SK-N-SH (cell line): Measurements from ENCODE around the gene MCAM. TPM values are rescaled to one million over a fixed set of nuclear protein-coding genes. Genes with fewer than 3 reads are reported as not detected.

Source experiments
- CTCF ChIA-PET: fragments of 300-600, 350-600 bp; formaldehyde crosslinking; extraction: SDS; loops from one replicate; lab custom pipeline; 2021; lab: Yijun Ruan, JAX
- POLR2A ChIA-PET: fragments of 350-600 bp; sonication (Branson Sonifier 250); formaldehyde crosslinking; extraction: SDS; loops from one replicate; lab custom pipeline; 2020; ENCODE audit warnings: antibody characterized with exemption, inconsistent platforms; lab: Yijun Ruan, JAX
- DNase-seq: peaks from one replicate; pipeline ENCODE4 v3.0.0; 2012
- H2AFZ ChIP-seq: fragments of 200-600 bp; sonication (generic); 2 replicates; pipeline ENCODE4 v1.8.1; 2016; ENCODE audit warnings: antibody characterized with exemption, mild to moderate bottlenecking, low read depth
- H3F3A ChIP-seq: fragments of 200-600 bp; sonication (generic); replicated peaks from 2 replicates; pipeline ENCODE3; 2016; ENCODE audit warnings: antibody characterized with exemption, mild to moderate bottlenecking; ENCODE audit not compliant: insufficient read depth
- H3K27ac ChIP-seq, 2 experiments: fragments of 200-500 bp in 1 of 2; fragments of 200-600 bp in 1 of 2; sonication (Bioruptor generic) in 1 of 2; sonication (generic), shearing (Covaris generic) in 1 of 2; 2 replicates each; pipeline versions ENCODE4 v1.5.1 to v1.6.1; 2014 to 2016; ENCODE audit warnings: low read depth in 2 of 2, inconsistent platforms in 1 of 2, low read length in 1 of 2, mild to moderate bottlenecking in 1 of 2, mixed read lengths in 1 of 2
- H3K27me3 ChIP-seq: fragments of 200-600 bp; sonication (generic), shearing (Covaris generic); 2 replicates; pipeline ENCODE4 v1.6.1; 2016; ENCODE audit warnings: mixed run types; ENCODE audit not compliant: insufficient read depth
- H3K36me3 ChIP-seq, 2 experiments: fragments of 200-500 bp in 1 of 2; fragments of 200-600 bp in 1 of 2; sonication (Bioruptor generic) in 1 of 2; sonication (generic) in 1 of 2; replicated peaks in 1 of 2; 2 replicates each; pipeline versions ENCODE3 to v1.5.1; 2014 to 2016; ENCODE audit warnings: low read length in 1 of 2, mild to moderate bottlenecking in 1 of 2; ENCODE audit not compliant: insufficient read depth in 2 of 2, control insufficient read depth in 1 of 2
- H3K4me1 ChIP-seq, 2 experiments: fragments of 200-500 bp in 1 of 2; fragments of 200-600 bp in 1 of 2; sonication (Bioruptor generic) in 1 of 2; sonication (generic), shearing (Covaris generic) in 1 of 2; 2 replicates each; pipeline versions ENCODE4 v1.5.1 to v1.6.1; 2014 to 2016; ENCODE audit warnings: low read depth in 1 of 2, low read length in 1 of 2, mixed run types in 1 of 2; ENCODE audit not compliant: insufficient read depth in 2 of 2, control insufficient read depth in 1 of 2
- H3K4me2 ChIP-seq: fragments of 200-600 bp; sonication (generic), shearing (Covaris generic); 2 replicates; pipeline ENCODE4 v1.6.1; 2017; ENCODE audit warnings: mixed run types
- H3K4me3 ChIP-seq, 2 experiments: fragments of 200-500 bp in 1 of 2; fragments of 200-600 bp in 1 of 2; sonication (Bioruptor generic) in 1 of 2; sonication (generic), shearing (Covaris generic) in 1 of 2; 2 replicates each; pipeline versions ENCODE4 v1.5.1 to v1.8.1; 2014 to 2016; ENCODE audit warnings: low read depth in 2 of 2, inconsistent platforms in 1 of 2, low read length in 1 of 2, mild to moderate bottlenecking in 1 of 2, mixed read lengths in 1 of 2, moderate library complexity in 1 of 2
- H3K79me2 ChIP-seq: fragments of 200-600 bp; sonication (generic); 2 replicates; pipeline ENCODE4 v1.8.1; 2017; ENCODE audit warnings: mild to moderate bottlenecking; ENCODE audit not compliant: insufficient read depth
- H3K9ac ChIP-seq: fragments of 200-600 bp; sonication (generic); 2 replicates; pipeline ENCODE4 v1.6.1; 2017; ENCODE audit warnings: mixed run types
- H3K9me2 ChIP-seq: fragments of 200-600 bp; sonication (generic); 2 replicates; pipeline ENCODE4 v1.6.1; 2017; ENCODE audit warnings: mixed run types
- H3K9me3 ChIP-seq: fragments of 200-600 bp; sonication (generic); 2 replicates; pipeline ENCODE4 v1.6.1; 2017; ENCODE audit warnings: mixed run types, mild to moderate bottlenecking, moderate library complexity
- H4K20me1 ChIP-seq: fragments of 200-600 bp; sonication (generic); 2 replicates; pipeline ENCODE4 v1.6.1; 2017; ENCODE audit warnings: mild to moderate bottlenecking, mixed run types; ENCODE audit not compliant: insufficient read depth
- CTCF ChIP-seq: fragments of 200-600 bp; sonication (generic); IDR thresholded peaks from 2 replicates; pipeline ENCODE4 v1.6.1; 2017; ENCODE audit warnings: antibody characterized with exemption, mild to moderate bottlenecking, moderate library complexity
- ELF1 ChIP-seq: IDR thresholded peaks from 2 replicates; pipeline ENCODE4 v1.4.0; 2012
- EP300 ChIP-seq, 2 experiments: IDR thresholded peaks; 2 replicates each; pipeline versions ENCODE4 v1.4.0 to v1.6.1; 2012; ENCODE audit warnings: borderline replicate concordance in 1 of 2, low read depth in 1 of 2, low read length in 1 of 2
- EZH2phosphoT487 ChIP-seq: fragments of 200-600 bp; sonication (generic); IDR thresholded peaks from 2 replicates; pipeline ENCODE4 v1.6.1; 2017; ENCODE audit warnings: low read depth, mixed run types, mild to moderate bottlenecking, antibody characterized with exemption, moderate library complexity, borderline replicate concordance
- GABPA ChIP-seq: IDR thresholded peaks from 2 replicates; pipeline ENCODE4 v1.4.0; 2012; ENCODE audit warnings: low read depth, mild to moderate bottlenecking
- GATA2 ChIP-seq: sonication (generic); formaldehyde crosslinking; IDR thresholded peaks from 2 replicates; pipeline ENCODE4 v1.5.0; 2020; ENCODE audit warnings: mild to moderate bottlenecking, missing genetic modification reagents
- IRF3 ChIP-seq: fragments of 150-350 bp; IDR thresholded peaks from 2 replicates; pipeline ENCODE4 v1.6.1; 2016; ENCODE audit warnings: mild to moderate bottlenecking, low read depth, low read length
- MEF2A ChIP-seq: IDR thresholded peaks from 2 replicates; pipeline ENCODE4 v1.4.0; 2012; ENCODE audit warnings: low read depth, borderline replicate concordance
- MXI1 ChIP-seq: IDR thresholded peaks from 2 replicates; pipeline ENCODE4 v1.6.1; 2012; ENCODE audit warnings: mild to moderate bottlenecking, low read depth, low read length, improper control_type of control experiment
- NFIC ChIP-seq: IDR thresholded peaks from 2 replicates; pipeline ENCODE4 v1.4.0; 2012; ENCODE audit warnings: borderline replicate concordance
- NRF1 ChIP-seq: IDR thresholded peaks from 2 replicates; pipeline ENCODE4 v1.6.1; 2012; ENCODE audit warnings: low read depth, mild to moderate bottlenecking, low read length
- PBX3 ChIP-seq: IDR thresholded peaks from 2 replicates; pipeline ENCODE4; 2012
- REST ChIP-seq: IDR thresholded peaks from 2 replicates; pipeline ENCODE4 v1.6.1; 2012; ENCODE audit warnings: mild to moderate bottlenecking, low read depth, low read length, moderate library complexity
- RFX5 ChIP-seq: IDR thresholded peaks from 2 replicates; pipeline ENCODE4 v1.6.1; 2012; ENCODE audit warnings: mild to moderate bottlenecking, improper control_type of control experiment, low read length
- RXRA ChIP-seq: IDR thresholded peaks from 2 replicates; pipeline ENCODE4 v1.4.0; 2012; ENCODE audit warnings: low read depth, mild to moderate bottlenecking, borderline replicate concordance
- SMC3 ChIP-seq: IDR thresholded peaks from 2 replicates; pipeline ENCODE4 v1.6.1; 2012; ENCODE audit warnings: low read depth, low read length, improper control_type of control experiment
- TCF12 ChIP-seq: IDR thresholded peaks from 2 replicates; pipeline ENCODE4 v1.4.0; 2012
- TEAD4 ChIP-seq: IDR thresholded peaks from 2 replicates; pipeline ENCODE4 v1.4.0; 2012; ENCODE audit warnings: mild to moderate bottlenecking, borderline replicate concordance; ENCODE audit not compliant: insufficient read depth
- USF1 ChIP-seq: IDR thresholded peaks from 2 replicates; pipeline ENCODE4 v1.4.0; 2012; ENCODE audit warnings: low read depth, borderline replicate concordance
- ZBTB33 ChIP-seq: IDR thresholded peaks from 2 replicates; pipeline ENCODE4 v1.4.0; 2012; ENCODE audit warnings: low read depth, borderline replicate concordance
- WGBS: methylation state at CpG from one replicate; pipeline ENCODE4 v1.1.6; 2017; ENCODE audit warnings: low lambda C conversion rate; 5-methylcytosine and 5-hydroxymethylcytosine counted together
- polyA plus RNA-seq, 3 experiments: library from polyadenylated mRNA; depleted of rRNA; stranded (reverse); fragments of >200 nt; gene quantifications; 2 replicates each; pipeline ENCODE4 v1.2.3, GENCODE V29; 2012

Gene MCAM
- polyA plus RNA-seq, 1 of the 3 experiments (the other 2 are of a cell fraction): 22.8 TPM

GRCh38 chr11:119305556-119306372 lies 11.2 kb downstream of the MCAM start:
- no peak overlapping the region for H3K27ac ChIP-seq
- peaks cover 27 to 63% of the 10 kb centered on the region in 2 experiments for H3K36me3 ChIP-seq
- ChIA-PET CTCF (interaction anchor here (0.6 to 2.4 kb wide), 7 partner anchors 11 to 137 kb away, joined by 3 to 11 read pairs (median 5); partner anchors contain the start of gene MCAM), POLR2A (no interaction called here)
- no peak overlapping the region for H3K9ac ChIP-seq
- TF ChIP-seq SMC3: no peak
- no peak for TF ChIP-seq RXRA
- TF ChIP-seq REST: no peak
- no peak for TF ChIP-seq EZH2phosphoT487
- no peak for TF ChIP-seq USF1
- TF ChIP-seq CTCF: no peak
- TF ChIP-seq EP300 (IDR thresholded peaks at IDR 0.05; ENCODE audit: borderline replicate concordance in 1 of 2, low read depth in 1 of 2, low read length in 1 of 2): no peak
- TF ChIP-seq MEF2A: no peak
- TF ChIP-seq TEAD4: no peak
- no peak for TF ChIP-seq IRF3
- no peak for TF ChIP-seq ZBTB33
- TF ChIP-seq NRF1: no peak
- no peak for TF ChIP-seq GATA2 (CRISPR knock-in tag)
- no peak for TF ChIP-seq GABPA
- no peak for TF ChIP-seq MXI1
- TF ChIP-seq NFIC: no peak
- TF ChIP-seq PBX3: no peak
- no peak for TF ChIP-seq ELF1
- no peak for TF ChIP-seq TCF12
- no peak for TF ChIP-seq RFX5
- no peaks in the 10 kb centered on the region for H3K9me3 ChIP-seq
- H3K4me1 ChIP-seq: no peaks in the 10 kb centered on the region
- H3K79me2 ChIP-seq: no peaks in the 10 kb centered on the region
- no peaks in the 10 kb centered on the region for H4K20me1 ChIP-seq
- no peak overlapping the region for H3K4me3 ChIP-seq
- H3K27me3 ChIP-seq: no peaks in the 10 kb centered on the region
- H3F3A ChIP-seq: peaks cover 15% of the 10 kb centered on the region
- DNase-seq: no peak
- H3K4me2 ChIP-seq: no peak overlapping the region
- 94% methylated on average over 5 of the region's 7 CpGs for WGBS
- no peak overlapping the region for H2AFZ ChIP-seq
- H3K9me2 ChIP-seq: no peaks in the 10 kb centered on the region
